Bone marrow (tissue), 2 donors: ENCODE data around the gene FARS2.

ENCODE experiments used
- DNase-seq, 2 donors: peaks; one replicate each; lab custom pipeline; 2025; lab: John Stamatoyannopoulos, UW

The FARS2 gene

GRCh38 chr6:5587648-5588047, 326.3 kb downstream of the FARS2 start:
- DNase-seq, result no peak

GRCh38 chr6:5589422-5590141, 328.3 kb downstream of the FARS2 start:
- no peak for DNase-seq

GRCh38 chr6:5590187-5590586, 328.9 kb downstream of the FARS2 start:
- no peak for DNase-seq

- DNase-seq, result no peak
Measured at GRCh38 chr6:5592886-5593519, 331.7 kb downstream of the FARS2 start.

- no peak for DNase-seq
Measured at GRCh38 chr6:5595184-5595583, 333.9 kb downstream of the FARS2 start.

- DNase-seq, result no peak
Measured at GRCh38 chr6:5597413-5597812, 336.1 kb downstream of the FARS2 start.

- DNase-seq, result no peak
Measured at GRCh38 chr6:5598123-5598522, 336.8 kb downstream of the FARS2 start.

GRCh38 chr6:5599127-5599526, 337.8 kb downstream of the FARS2 start:
- no peak for DNase-seq

- no peak for DNase-seq
Measured at GRCh38 chr6:5605937-5606336, 344.6 kb downstream of the FARS2 start.

- no peak for DNase-seq
Measured at GRCh38 chr6:5606546-5606945, 345.2 kb downstream of the FARS2 start.

GRCh38 chr6:5610640-5611039, 349.3 kb downstream of the FARS2 start:
- no peak for DNase-seq

GRCh38 chr6:5617179-5617578, 355.9 kb downstream of the FARS2 start:
- DNase-seq, result no peak

- no peak for DNase-seq
Measured at GRCh38 chr6:5619249-5619648, 357.9 kb downstream of the FARS2 start.

GRCh38 chr6:5622276-5623005, 361.1 kb downstream of the FARS2 start:
- DNase-seq, result no peak

- DNase-seq, result no peak
Measured at GRCh38 chr6:5623769-5624168, 362.5 kb downstream of the FARS2 start.

GRCh38 chr6:5624256-5624655, 362.9 kb downstream of the FARS2 start:
- no peak for DNase-seq

GRCh38 chr6:5626727-5627426, 365.6 kb downstream of the FARS2 start:
- peak in 1 of 2 donors; percentile 26 for DNase-seq

GRCh38 chr6:5630636-5631035, 369.3 kb downstream of the FARS2 start:
- DNase-seq, result no peak

- no peak for DNase-seq
Measured at GRCh38 chr6:5632348-5632935, 371.1 kb downstream of the FARS2 start.

- DNase-seq, result no peak
Measured at GRCh38 chr6:5634525-5634924, 373.2 kb downstream of the FARS2 start.

- DNase-seq, result no peak
Measured at GRCh38 chr6:5636210-5637030, 375.1 kb downstream of the FARS2 start.
